Measurements from ENCODE around the gene BMAL1.

DNA sequence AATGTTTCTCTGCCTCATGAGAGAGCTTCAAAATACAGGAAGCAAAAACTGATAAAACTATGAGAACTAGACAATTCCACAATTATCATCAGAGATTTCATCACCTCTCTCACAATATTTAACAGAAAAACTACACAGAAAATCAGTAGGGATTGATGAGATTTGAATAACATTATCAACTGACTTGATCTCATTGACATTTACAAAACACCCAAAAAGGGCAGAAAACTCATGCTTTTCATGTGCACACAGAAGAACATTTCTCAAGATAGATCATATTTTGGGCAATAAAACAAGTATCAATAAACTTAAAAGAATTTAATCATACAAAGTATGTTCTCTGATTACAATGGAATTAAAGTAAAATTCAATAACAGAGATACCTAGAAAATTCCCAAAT is 149.8 kb downstream of the BMAL1 start:
- no peak for TF ChIP-seq TAF1 (IDR thresholded peaks at IDR 0.05; ENCODE audit: low read depth, low read length)
- no peak for TF ChIP-seq POLR2AphosphoS5 (IDR thresholded peaks at IDR 0.05; ENCODE audit: low read depth, low read length)
- no peak for TF ChIP-seq POLR2A (IDR thresholded peaks at IDR 0.05; ENCODE audit: low read depth, low read length)
- TF ChIP-seq SPI1 (IDR thresholded peaks at IDR 0.05; ENCODE audit: low read depth, low read length): no peak
- no peak for TF ChIP-seq PAX5 (IDR thresholded peaks at IDR 0.05; ENCODE audit: insufficient read depth, low read length, severe bottlenecking)

All from GM12891 (cell line).